Lung (tissue), 12 donors: ENCODE data around the gene ZNF740. TPM values are rescaled to one million over a fixed set of nuclear protein-coding genes. Genes with fewer than 3 reads are reported as not detected.

ENCODE experiments used
- ATAC-seq: fragments of 200-7000 bp; cut with Tn5 transposase; one replicate; pipeline ENCODE4 v1.9.1; 2020; ENCODE audit warnings: moderate number of reproducible peaks; ENCODE audit not compliant: insufficient read depth, low FRiP score
- DNase-seq, 3 donors: peaks; one replicate each; pipeline ENCODE4 v3.0.0-alpha.2; 2013 to 2017
- H3K27ac ChIP-seq, 2 donors: one replicate each; pipeline ENCODE4 v1.5.1; 2013; ENCODE audit warnings: mild to moderate bottlenecking in 2 of 2, moderate library complexity in 2 of 2, control low read depth in 1 of 2, inconsistent platforms in 1 of 2, low read depth in 1 of 2, low read length in 1 of 2
- H3K27me3 ChIP-seq, 3 donors: one replicate each; pipeline ENCODE4 v1.5.1; 2013; ENCODE audit warnings: low read length in 2 of 3; ENCODE audit not compliant: control insufficient read depth in 3 of 3, insufficient read depth in 3 of 3
- H3K36me3 ChIP-seq, 4 donors: one replicate each; pipeline ENCODE4 v1.5.1; 2013; ENCODE audit warnings: low read length in 4 of 4, mild to moderate bottlenecking in 1 of 4, moderate library complexity in 1 of 4; ENCODE audit not compliant: control insufficient read depth in 4 of 4, insufficient read depth in 4 of 4
- H3K4me1 ChIP-seq, 5 donors: one replicate each; pipeline ENCODE4 v1.5.1; 2013; ENCODE audit warnings: low read length in 5 of 5, mild to moderate bottlenecking in 2 of 5, moderate library complexity in 1 of 5; ENCODE audit not compliant: control insufficient read depth in 5 of 5, insufficient read depth in 5 of 5
- H3K4me3 ChIP-seq: one replicate; pipeline ENCODE4 v1.5.1; 2013; ENCODE audit warnings: mild to moderate bottlenecking, control low read depth, moderate library complexity
- H3K9ac ChIP-seq, 2 donors: one replicate each; pipeline ENCODE4 v1.5.1; 2013; ENCODE audit warnings: low read length in 2 of 2, control low read depth in 1 of 2; ENCODE audit not compliant: insufficient read depth in 1 of 2
- H3K9me3 ChIP-seq, 4 donors: one replicate each; pipeline ENCODE4 v1.5.1; 2013; ENCODE audit warnings: low read length in 3 of 4, mild to moderate bottlenecking in 1 of 4, moderate library complexity in 1 of 4; ENCODE audit not compliant: control insufficient read depth in 4 of 4, insufficient read depth in 3 of 4
- CTCF ChIP-seq: IDR thresholded peaks from 2 replicates; pipeline ENCODE4 v1.5.1; 2012; ENCODE audit warnings: mild to moderate bottlenecking; ENCODE audit errors: control extremely low read depth, extremely low read depth
- WGBS, 2 donors: extraction: QIAGEN DNeasy Blood & Tissue Kit; methylation state at CpG; one replicate each; pipeline ENCODE4 v1.1.7; 2013; 5-methylcytosine and 5-hydroxymethylcytosine counted together
- polyA plus RNA-seq, 2 donors: library from polyadenylated mRNA; stranded (reverse); fragments of 200-250 nt; gene quantifications; one replicate each; pipeline ENCODE4 v1.2.1, GENCODE V29; 2013
- total RNA-seq, 2 donors: library from RNA; depleted of rRNA in 1 of 2; stranded (reverse); fragments of >200 nt in 1 of 2; gene quantifications; one replicate each; pipeline ENCODE4 v1.2.1, GENCODE V29; 2014 to 2021
- donor health status: control.
- donor health status: control.
- donor health status: Bipolar disorder and iron deficiency.
- donor health status: healthy.
- donor health status: DM: yes; HTN: yes; CAD: no.

Gene ZNF740
- total and polyA plus RNA-seq, 4 donors, result 7.8 to 37.4 (median 18.3) TPM

GRCh38 chr12:53199700-53200099 lies 19.2 kb downstream of the ZNF740 start:
- no peak for TF ChIP-seq CTCF
- no peak overlapping the region for H3K27ac ChIP-seq
- H3K9me3 ChIP-seq, result no peaks in the 10 kb centered on the region
- WGBS, 2 donors, result 93 to 97% methylated on average over 3 of the region's 3 CpGs
- ATAC-seq (no peak), DNase-seq (no peak)
- no peak overlapping the region for H3K4me3 ChIP-seq
- no peaks in the 10 kb centered on the region for H3K36me3 ChIP-seq
- H3K27me3 ChIP-seq, result no peaks in the 10 kb centered on the region
- no peak overlapping the region for H3K9ac ChIP-seq
- H3K4me1 ChIP-seq, result peaks cover 0 to 11% (median 0%) of the 10 kb centered on the region in 5 donors

- Histone ChIP-seq H3K4me3 (no peak overlapping the region), H3K9me3 (no peaks in the 10 kb centered on the region), H3K9ac (no peak overlapping the region), H3K27ac (no peak overlapping the region), H3K4me1 (peaks cover 0 to 11% (median 0%) of the 10 kb centered on the region in 5 donors), H3K27me3 (no peaks in the 10 kb centered on the region), H3K36me3 (no peaks in the 10 kb centered on the region)
- ATAC-seq (no peak), DNase-seq (no peak)
- WGBS, 2 donors, result 93 to 96% methylated on average over 2 of the region's 2 CpGs
- no peak for TF ChIP-seq CTCF
Observed at GRCh38 chr12:53200107-53200457, 19.6 kb downstream of the ZNF740 start.

GRCh38 chr12:53200458-53201176 lies 20.1 kb downstream of the ZNF740 start:
- Histone ChIP-seq H3K27ac (no peak overlapping the region), H3K36me3 (no peaks in the 10 kb centered on the region), H3K4me3 (no peak overlapping the region), H3K4me1 (peaks cover 0 to 12% (median 0%) of the 10 kb centered on the region in 5 donors), H3K9me3 (no peaks in the 10 kb centered on the region), H3K27me3 (no peaks in the 10 kb centered on the region), H3K9ac (no peak overlapping the region)
- DNase-seq (no peak), ATAC-seq (no peak)
- TF ChIP-seq CTCF, result no peak
- 53 to 66% methylated on average over 10 of the region's 10 CpGs for WGBS, 2 donors

GRCh38 chr12:53201177-53201541 lies 20.6 kb downstream of the ZNF740 start:
- ATAC-seq (no peak), DNase-seq (no peak)
- no peaks in the 10 kb centered on the region for H3K9me3 ChIP-seq
- H3K9ac ChIP-seq, result no peak overlapping the region
- H3K4me3 ChIP-seq, result no peak overlapping the region
- no peaks in the 10 kb centered on the region for H3K27me3 ChIP-seq
- H3K36me3 ChIP-seq, result no peaks in the 10 kb centered on the region
- no peak overlapping the region for H3K27ac ChIP-seq
- H3K4me1 ChIP-seq, result peaks cover 0 to 13% (median 0%) of the 10 kb centered on the region in 5 donors
- WGBS, 2 donors, result 50 to 63% methylated on average over 1 of the region's 1 CpG
- no peak for TF ChIP-seq CTCF
